ENCODE measurements around the gene AKAP8L. TPM values are rescaled to one million over a fixed set of nuclear protein-coding genes. Genes with fewer than 3 reads are reported as not detected.

The AKAP8L gene
- total RNA-seq, 1 experiment from 2014 or later = 106 TPM

GRCh38 chr19:15394426-15394825 lies 24.4 kb downstream of the AKAP8L start:
- Histone ChIP-seq H3K79me2 (ENCODE audit: insufficient read depth, low read length) (peaks cover 43% of the 10 kb centered on the region), H2AFZ (ENCODE audit: low read depth, low read length, poor library complexity, severe bottlenecking) (no peak overlapping the region), H3K4me1 (ENCODE audit: control insufficient read depth in 1 of 2, insufficient read depth in 2 of 2, low read length in 2 of 2) (no peaks in the 10 kb centered on the region), H4K20me1 (ENCODE audit: insufficient read depth) (no peaks in the 10 kb centered on the region), H3K9me3 (ENCODE audit: control insufficient read depth in 1 of 2, insufficient read depth in 1 of 2, low read depth in 1 of 2, low read length in 2 of 2) (no peaks in the 10 kb centered on the region), H3K9ac (ENCODE audit: low read length) (no peak overlapping the region), H3K9me2 (ENCODE audit: insufficient read depth) (no peaks in the 10 kb centered on the region), H3K36me3 (ENCODE audit: control insufficient read depth in 1 of 2, insufficient read depth in 2 of 2, low read length in 2 of 2) (peaks cover 35 to 39% of the 10 kb centered on the region in 2 experiments; a peak in 3 of 4 replicates), H3K27ac (ENCODE audit: low read depth, low read length) (no peak overlapping the region), H3K4me3 (replicated peaks in 1 of 2; ENCODE audit: low read depth in 1 of 2, low read length in 2 of 2) (no peak overlapping the region), H3K27me3 (ENCODE audit: insufficient read depth, low read length) (no peaks in the 10 kb centered on the region), H3K4me2 (ENCODE audit: low read length) (no peak overlapping the region)
- POLR2A ChIA-PET = interaction anchor here (0.7 kb wide), 1 partner anchor 1207 kb away, joined by 4 read pairs; no protein-coding TSS in a partner anchor
- ATAC-seq = no peak
- CTCF ChIA-PET = no interaction called here
- DNase-seq (ENCODE audit: low read depth, low spot score) = no peak
- BruUV-seq (replicated peaks) = no TSS peak
- intact Hi-C loops (cut with micrococcal nuclease) = no loop called here
- TF ChIP-seq FOSL1 (IDR thresholded peaks at IDR 0.05; ENCODE audit: low read depth) (no peak), POLR2A (IDR thresholded peaks at IDR 0.05; ENCODE audit: borderline replicate concordance, extremely low read depth, insufficient read depth, insufficient read length) (no peak), ELF1 (IDR thresholded peaks at IDR 0.05; ENCODE audit: borderline replicate concordance, low read depth) (no peak), CEBPB (IDR thresholded peaks at IDR 0.05; ENCODE audit: low read depth) (no peak), JUND (IDR thresholded peaks at IDR 0.05) (no peak), ZNF274 (IDR thresholded peaks at IDR 0.05; ENCODE audit: low read depth, low read length) (no peak), ZBTB33 (IDR thresholded peaks at IDR 0.05; ENCODE audit: extremely low read depth, insufficient replicate concordance, low read length) (no peak), REST (IDR thresholded peaks at IDR 0.05; ENCODE audit: low read depth) (no peak), CTCF (IDR thresholded peaks at IDR 0.05 in 2 of 3, conservative IDR thresholded peaks at IDR 0.05 in 1 of 3; ENCODE audit: borderline replicate concordance in 1 of 3, insufficient read depth in 1 of 3, low read depth in 2 of 3, low read length in 2 of 3) (no peak), SRF (IDR thresholded peaks at IDR 0.05; ENCODE audit: low read depth) (no peak), EZH2 (IDR thresholded peaks at IDR 0.05) (no peak), MAX (IDR thresholded peaks at IDR 0.05) (no peak), CBX3 (IDR thresholded peaks at IDR 0.05; ENCODE audit: low read depth) (no peak)
- RAD21 ChIA-PET (ENCODE audit: low non-redundant PET in 1 of 2, low total read pairs in 2 of 2, uncharacterized antibody in 2 of 2, unreplicated experiment in 2 of 2) = no interaction called here

All from HCT116 (cell line).